ENCODE measurements around the gene L3MBTL4.

The L3MBTL4 gene

GRCh38 chr18:5969355-5969988, 445.2 kb downstream of the L3MBTL4 start:
- in situ Hi-C loops (cut with MboI; ENCODE audit: low sequenced_read_pairs), result no loop called here

DNA sequence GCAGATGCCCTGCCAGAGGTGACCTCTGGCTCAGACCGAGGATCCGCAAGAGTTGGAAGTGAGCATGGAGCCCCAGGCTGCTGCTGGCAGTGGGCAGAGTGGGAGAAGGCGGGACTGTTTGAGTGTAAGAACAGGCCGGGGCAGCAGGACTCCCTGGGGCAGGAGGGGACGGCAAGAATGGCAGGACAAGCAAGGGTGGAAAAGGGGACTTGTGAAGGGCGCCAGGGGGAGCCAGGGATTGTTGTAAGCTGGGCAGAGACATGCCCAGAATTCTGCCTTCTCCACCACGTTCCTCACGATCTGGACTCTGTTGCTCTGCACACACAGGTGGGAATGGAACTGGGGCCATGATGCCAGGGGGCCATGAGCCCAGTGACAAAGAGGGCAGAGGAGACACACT, 447.0 kb downstream of the L3MBTL4 start:
- in situ Hi-C loops (cut with MboI; ENCODE audit: low sequenced_read_pairs), result no loop called here

GRCh38 chr18:5967007-5967406, 447.7 kb downstream of the L3MBTL4 start:
- in situ Hi-C loops (cut with MboI; ENCODE audit: low sequenced_read_pairs), result no loop called here

GRCh38 chr18:5966514-5966913, 448.2 kb downstream of the L3MBTL4 start:
- in situ Hi-C loops (cut with MboI; ENCODE audit: low sequenced_read_pairs), result no loop called here

GRCh38 chr18:5964996-5965395, 449.7 kb downstream of the L3MBTL4 start:
- in situ Hi-C loops (cut with MboI; ENCODE audit: low sequenced_read_pairs), result no loop called here

DNA sequence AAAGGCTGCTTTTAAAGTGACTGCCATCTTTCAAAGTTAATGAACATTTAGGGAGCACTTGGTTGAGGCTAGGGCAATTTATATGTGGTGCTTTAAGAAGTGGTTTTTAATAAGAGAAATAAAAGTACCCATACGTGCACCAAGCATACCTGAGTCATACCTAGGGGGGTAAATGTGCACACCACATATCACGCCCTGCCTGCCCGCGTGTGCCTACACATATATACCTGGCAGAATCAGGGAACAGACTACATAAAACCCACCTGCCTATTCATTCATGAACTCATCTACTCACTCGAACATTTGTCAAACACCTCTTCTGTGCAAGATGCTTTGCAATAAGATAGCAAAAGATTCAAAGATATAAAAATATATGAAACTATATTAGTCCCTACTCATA, 450.1 kb downstream of the L3MBTL4 start:
- in situ Hi-C loops (cut with MboI; ENCODE audit: low sequenced_read_pairs), result no loop called here

- in situ Hi-C loops (cut with MboI; ENCODE audit: low sequenced_read_pairs), result no loop called here
Observed at GRCh38 chr18:5964108-5964507, 450.6 kb downstream of the L3MBTL4 start.

DNA sequence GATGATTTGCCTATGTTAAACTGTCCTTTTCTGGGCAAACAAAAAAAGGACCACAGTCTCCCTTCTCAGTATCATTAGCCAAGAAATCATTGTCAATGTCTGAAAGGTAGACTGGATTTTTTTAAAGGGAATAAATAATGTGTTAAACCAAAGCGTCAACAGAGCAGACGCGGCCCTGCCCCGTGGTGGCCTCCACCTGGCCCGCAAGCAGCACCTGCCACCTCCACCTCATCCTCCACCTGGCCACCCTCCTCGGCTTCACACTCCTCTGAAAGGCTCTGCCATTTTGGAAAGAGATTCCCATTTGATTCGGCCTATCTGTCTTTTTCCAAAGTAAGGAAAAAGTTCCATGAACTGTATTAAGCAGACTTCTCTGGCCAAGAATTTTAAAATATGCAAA, 451.4 kb downstream of the L3MBTL4 start:
- in situ Hi-C loops (cut with MboI; ENCODE audit: low sequenced_read_pairs), result no loop called here

DNA sequence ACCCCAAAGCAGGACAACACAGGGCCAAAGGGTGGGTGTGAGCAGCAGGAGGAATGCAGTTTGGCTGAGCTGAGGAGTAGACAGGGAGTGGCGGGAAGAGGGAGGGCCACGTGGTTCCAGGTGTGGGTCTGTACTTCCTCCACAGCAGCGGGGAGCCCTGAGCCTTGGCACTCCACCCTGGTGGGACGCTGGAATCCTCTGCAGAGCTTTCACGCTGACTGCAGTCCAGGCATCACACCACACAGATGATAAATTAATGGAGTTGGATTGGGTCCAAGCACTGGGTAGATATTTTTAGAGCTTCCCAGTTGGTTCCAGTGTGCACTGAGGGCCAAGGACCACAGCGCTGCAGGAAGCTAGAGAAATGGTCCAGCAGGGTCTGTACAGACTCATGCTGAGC, 452.3 kb downstream of the L3MBTL4 start:
- in situ Hi-C loops (cut with MboI; ENCODE audit: low sequenced_read_pairs), result no loop called here

DNA sequence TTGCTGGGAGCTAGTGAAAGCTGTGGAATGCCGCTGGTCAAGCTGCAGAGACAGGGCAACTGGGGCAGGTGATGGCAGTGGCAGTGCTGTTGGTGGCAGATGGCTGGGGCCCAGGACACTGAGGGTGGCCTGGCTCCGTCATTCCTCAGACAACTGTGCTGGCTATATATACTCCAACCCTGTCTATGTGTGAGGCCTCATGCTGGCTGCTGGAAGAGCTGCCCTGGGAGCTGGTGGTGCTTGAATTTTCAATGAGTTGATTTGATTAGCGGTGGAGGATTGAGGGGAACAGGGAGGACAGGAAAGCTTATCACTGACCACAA, 452.9 kb downstream of the L3MBTL4 start:
- in situ Hi-C loops (cut with MboI; ENCODE audit: low sequenced_read_pairs), result no loop called here

DNA sequence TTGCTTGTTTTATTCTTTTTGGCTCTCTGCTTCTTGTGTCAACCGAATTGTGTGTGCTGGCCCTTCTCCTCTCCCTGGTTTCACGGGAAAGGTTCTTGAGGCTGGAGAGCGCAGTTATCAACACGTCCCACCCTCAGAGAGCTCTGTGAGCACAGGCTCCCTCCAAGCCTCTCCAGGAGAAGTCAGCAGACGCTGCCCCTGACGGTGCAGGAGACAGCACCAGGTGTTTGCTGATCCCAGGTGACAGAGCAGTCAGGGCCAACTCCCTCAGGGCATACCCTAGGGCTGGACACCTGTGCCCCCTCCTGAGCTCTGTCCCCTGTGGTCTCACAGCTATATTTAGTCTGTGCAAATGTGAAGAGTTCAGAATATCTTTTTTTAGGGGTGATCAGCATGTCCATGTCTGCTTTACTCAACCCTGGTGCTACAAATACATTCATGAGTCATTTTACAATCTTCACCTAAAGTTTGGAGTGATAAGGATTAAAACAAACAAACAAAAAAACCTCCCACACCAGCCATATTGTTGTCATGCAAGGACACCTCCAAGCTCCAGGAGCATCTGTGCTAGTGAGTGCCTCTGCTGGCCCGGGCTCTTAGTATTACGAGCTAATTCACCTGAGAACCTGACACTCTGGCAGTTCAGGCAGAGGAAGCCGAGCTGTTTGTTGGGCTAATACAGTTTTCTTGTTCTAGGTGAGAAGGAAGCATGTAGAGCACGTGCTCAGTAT, 453.4 kb downstream of the L3MBTL4 start:
- in situ Hi-C loops (cut with MboI; ENCODE audit: low sequenced_read_pairs), result no loop called here

- in situ Hi-C loops (cut with MboI; ENCODE audit: low sequenced_read_pairs), result no loop called here
Observed at GRCh38 chr18:5958822-5959221, 455.9 kb downstream of the L3MBTL4 start.

DNA sequence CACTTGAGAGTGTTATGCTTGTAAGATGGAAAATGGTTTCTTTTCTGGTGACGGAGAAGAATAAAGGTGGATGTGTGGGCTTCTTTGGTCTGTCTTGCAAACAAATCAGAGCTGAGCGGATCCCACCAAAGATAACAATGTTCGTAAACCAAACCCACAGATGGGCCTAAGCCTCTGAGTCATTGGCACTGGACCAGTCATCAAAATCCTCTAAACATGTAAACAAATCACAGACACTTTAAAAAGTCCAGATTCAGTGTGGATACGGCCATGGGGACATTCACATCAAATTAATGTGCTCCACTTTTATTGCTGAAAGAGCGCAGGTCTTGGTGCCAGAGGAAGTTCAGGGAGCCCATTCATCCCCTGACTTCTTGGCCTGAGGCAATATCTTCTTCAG, 458.9 kb downstream of the L3MBTL4 start:
- in situ Hi-C loops (cut with MboI; ENCODE audit: low sequenced_read_pairs), result no loop called here

GRCh38 chr18:5951515-5952091, 463.1 kb downstream of the L3MBTL4 start:
- in situ Hi-C loops (cut with MboI; ENCODE audit: low sequenced_read_pairs), result no loop called here

GRCh38 chr18:5948781-5949180, 465.9 kb downstream of the L3MBTL4 start:
- in situ Hi-C loops (cut with MboI; ENCODE audit: low sequenced_read_pairs), result no loop called here

DNA sequence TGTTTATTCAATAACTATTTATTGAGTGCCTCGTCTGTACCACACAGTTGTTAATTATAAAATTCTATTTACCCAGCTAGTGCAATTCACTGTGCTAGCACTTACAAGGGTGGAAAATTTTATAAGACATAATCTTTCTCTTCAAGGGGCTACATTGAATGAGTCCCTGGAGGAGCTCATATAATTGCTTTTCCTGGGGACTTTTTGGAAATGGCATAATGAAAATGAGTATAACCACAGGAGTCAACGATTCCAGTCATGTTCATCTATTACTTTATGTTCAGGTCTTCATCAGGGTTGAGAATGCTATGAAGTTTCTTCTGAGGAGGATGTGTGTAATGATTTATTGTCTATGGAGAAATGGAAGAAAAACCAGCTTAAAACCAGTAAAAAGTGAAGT, 466.5 kb downstream of the L3MBTL4 start:
- in situ Hi-C loops (cut with MboI; ENCODE audit: low sequenced_read_pairs), result no loop called here

- in situ Hi-C loops (cut with MboI; ENCODE audit: low sequenced_read_pairs), result no loop called here
Observed at GRCh38 chr18:5944448-5944847, 470.3 kb downstream of the L3MBTL4 start.

- in situ Hi-C loops (cut with MboI; ENCODE audit: low sequenced_read_pairs), result no loop called here
Observed at GRCh38 chr18:5943514-5943913, 471.2 kb downstream of the L3MBTL4 start.

DNA sequence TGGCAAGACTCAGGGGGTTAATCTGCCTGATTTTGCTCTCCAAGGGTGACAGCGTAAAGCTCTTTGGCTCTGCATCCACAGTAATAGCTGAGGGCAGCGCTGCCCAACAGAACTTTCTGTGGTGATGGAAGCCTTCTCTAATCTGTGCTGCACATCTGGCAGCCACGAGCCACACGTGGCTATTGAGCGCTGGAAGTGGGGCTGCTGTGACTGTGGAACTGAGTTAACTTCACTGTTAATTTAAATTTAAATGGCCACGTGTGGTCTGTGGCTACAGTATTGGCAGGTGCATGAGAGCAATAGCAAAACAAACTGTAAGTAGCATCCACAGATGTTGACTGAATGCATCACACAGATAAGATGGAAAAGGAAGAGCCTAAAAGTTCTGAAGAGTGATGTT, 472.1 kb downstream of the L3MBTL4 start:
- in situ Hi-C loops (cut with MboI; ENCODE audit: low sequenced_read_pairs), result no loop called here

- in situ Hi-C loops (cut with MboI; ENCODE audit: low sequenced_read_pairs), result no loop called here
Observed at GRCh38 chr18:5941890-5942289, 472.8 kb downstream of the L3MBTL4 start.

GRCh38 chr18:5939801-5940667, 474.7 kb downstream of the L3MBTL4 start:
- in situ Hi-C loops (cut with MboI; ENCODE audit: low sequenced_read_pairs), result no loop called here

GRCh38 chr18:5937795-5938194, 476.9 kb downstream of the L3MBTL4 start:
- in situ Hi-C loops (cut with MboI; ENCODE audit: low sequenced_read_pairs), result no loop called here
